Activated naive CD4-positive, alpha-beta T cell treated with anti-CD3 and anti-CD28 coated beads, Interleukin-2, amount 50 U/mL, for 16 hours (primary cell): ENCODE measurements around the gene NGFR.
A peak's percentile ranks its signal among the peaks of the same experiment; 100 is the strongest.

Experiments used
- DNase-seq: peaks from one replicate; pipeline ENCODE4 v3.0.0-alpha.2; 2020

NGFR gene, protein sequence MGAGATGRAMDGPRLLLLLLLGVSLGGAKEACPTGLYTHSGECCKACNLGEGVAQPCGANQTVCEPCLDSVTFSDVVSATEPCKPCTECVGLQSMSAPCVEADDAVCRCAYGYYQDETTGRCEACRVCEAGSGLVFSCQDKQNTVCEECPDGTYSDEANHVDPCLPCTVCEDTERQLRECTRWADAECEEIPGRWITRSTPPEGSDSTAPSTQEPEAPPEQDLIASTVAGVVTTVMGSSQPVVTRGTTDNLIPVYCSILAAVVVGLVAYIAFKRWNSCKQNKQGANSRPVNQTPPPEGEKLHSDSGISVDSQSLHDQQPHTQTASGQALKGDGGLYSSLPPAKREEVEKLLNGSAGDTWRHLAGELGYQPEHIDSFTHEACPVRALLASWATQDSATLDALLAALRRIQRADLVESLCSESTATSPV

GRCh38 chr17:49494986-49495841 lies at the start of gene NGFR:
TSS of gene NGFR (plus strand) at chr17:49495293. CDS start at chr17:49495418, 125 bp downstream.
- peak; percentile 44 for DNase-seq

GRCh38 chr17:49445591-49445990 lies 49.5 kb upstream of the NGFR start:
- DNase-seq = no peak

GRCh38 chr17:49447628-49448302 lies 47.3 kb upstream of the NGFR start:
- no peak for DNase-seq

GRCh38 chr17:49450181-49450580 lies 44.9 kb upstream of the NGFR start:
- no peak for DNase-seq

- no peak for DNase-seq
Observed at GRCh38 chr17:49450735-49451134, 44.4 kb upstream of the NGFR start.

- no peak for DNase-seq
Observed at GRCh38 chr17:49452201-49452600, 42.9 kb upstream of the NGFR start.

GRCh38 chr17:49452661-49453060 lies 42.4 kb upstream of the NGFR start:
- no peak for DNase-seq

DNA sequence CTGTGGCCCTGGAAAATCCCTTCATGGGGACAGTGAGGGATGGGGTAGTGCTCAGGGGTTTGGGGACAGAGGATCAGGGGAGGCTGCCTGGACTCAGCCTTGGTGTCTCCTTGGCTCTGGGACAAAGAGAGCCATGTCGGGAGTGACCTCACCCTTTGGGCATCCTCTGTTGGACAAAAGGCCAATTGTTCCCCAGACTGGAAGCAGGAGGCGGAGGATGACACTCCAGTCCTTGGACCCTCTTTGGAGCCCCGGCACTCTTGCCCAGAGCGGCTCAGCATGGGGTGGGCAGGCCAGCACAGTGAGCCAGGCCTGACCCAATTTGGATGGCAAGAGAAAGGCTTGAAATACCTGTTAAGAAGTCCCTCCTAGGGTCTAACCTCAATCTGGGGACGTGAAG lies 41.0 kb upstream of the NGFR start:
- no peak for DNase-seq

- DNase-seq = no peak
Observed at GRCh38 chr17:49455272-49455861, 39.7 kb upstream of the NGFR start.

GRCh38 chr17:49456183-49456965 lies 38.7 kb upstream of the NGFR start:
- no peak for DNase-seq

DNA sequence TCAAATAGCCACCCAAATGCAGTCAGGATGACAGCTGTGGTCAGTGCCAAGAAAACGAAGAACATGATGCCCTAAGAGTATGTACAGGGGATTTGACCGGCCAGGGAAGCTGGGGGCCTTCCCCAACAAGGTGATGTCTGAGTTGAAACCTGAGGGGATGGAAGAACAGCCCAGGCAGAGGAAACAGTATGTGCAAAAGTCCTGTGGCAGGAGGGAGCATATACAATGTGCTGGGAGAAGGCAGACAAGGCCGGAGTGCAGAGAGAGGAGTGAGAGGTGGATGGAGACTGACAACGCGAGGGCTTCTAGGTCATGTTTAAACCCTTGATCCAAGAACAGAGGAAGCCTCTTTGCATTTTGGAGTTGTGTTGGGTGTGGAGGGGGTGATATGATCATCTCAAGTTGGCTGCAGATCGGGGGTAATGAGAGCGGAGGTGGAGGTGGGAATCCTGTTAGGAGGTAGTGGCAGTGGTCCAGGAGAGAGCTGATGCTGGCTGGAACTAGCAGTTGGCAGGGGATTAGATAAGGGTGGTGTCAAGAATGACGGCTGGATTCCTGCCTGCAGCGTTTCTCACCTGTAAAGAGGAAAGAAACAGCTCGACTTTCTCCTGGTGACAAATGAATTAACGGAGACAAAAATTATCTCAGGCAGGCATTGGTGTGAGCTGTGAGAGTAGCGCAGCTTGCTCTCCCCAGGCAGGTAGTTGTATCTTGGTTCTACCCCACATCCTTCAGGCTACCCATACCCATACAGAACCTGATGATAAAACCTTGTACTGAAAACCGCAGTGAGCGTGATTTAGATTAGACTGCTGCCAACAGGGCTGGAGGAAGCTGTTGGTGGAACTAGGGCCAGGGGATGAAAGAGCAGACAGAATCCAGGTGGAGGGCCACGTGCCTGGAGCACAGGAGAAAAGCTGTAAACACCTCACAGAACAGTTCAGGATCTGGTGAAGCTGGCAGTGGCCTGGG lies 37.2 kb upstream of the NGFR start:
- DNase-seq = no peak

- DNase-seq = no peak
Observed at GRCh38 chr17:49459401-49459984, 35.6 kb upstream of the NGFR start.

- DNase-seq = no peak
Observed at GRCh38 chr17:49460401-49460800, 34.7 kb upstream of the NGFR start.

GRCh38 chr17:49461580-49461979 lies 33.5 kb upstream of the NGFR start:
- no peak for DNase-seq

DNA sequence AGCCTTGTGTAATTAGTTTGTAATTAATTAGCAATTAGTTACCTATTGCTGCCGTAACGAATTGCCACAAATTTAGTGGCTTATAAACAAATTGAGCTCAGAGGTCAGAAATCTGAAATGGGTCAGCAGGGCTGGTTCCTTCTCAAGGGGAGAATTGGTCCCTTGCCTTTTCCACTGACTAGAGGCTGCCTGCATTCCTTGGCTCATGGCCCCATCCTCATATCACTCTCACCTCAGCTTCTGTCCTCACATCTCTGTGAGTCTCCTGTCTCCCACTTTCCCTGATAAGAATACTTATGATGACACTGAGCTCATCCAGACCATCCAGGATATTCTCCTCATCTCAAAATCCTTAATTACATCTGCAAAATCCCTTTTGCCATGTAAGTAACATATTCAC lies 31.0 kb upstream of the NGFR start:
- no peak for DNase-seq

DNA sequence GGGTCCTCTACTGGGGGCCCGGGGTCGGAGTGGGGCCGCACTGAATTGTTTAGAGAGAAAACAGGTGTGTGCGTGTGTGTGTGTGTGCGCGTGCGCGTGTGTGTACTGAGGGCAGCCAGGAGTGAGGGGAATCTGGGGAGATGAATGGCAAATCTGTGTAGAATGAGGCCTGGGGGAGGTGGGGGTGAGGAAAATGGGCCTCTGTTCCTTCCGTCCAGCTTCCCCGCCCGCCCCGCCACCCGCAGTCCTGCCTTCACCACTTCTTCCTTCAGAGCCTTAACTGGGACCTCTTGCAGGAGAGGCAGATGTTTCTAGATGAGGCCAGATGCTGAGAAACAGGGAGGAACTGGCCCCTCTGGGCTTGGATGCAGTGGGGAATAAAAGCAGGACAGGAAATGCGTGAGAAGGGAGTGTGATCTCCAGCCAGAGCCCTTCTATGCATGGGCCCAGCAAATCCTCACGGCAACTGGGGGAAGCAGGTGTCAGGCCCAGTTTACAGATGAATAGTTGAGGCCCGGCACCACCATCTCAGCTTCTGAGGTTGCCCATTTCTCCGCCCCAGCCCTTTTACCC lies 29.7 kb upstream of the NGFR start:
- no peak for DNase-seq

GRCh38 chr17:49466436-49466835 lies 28.7 kb upstream of the NGFR start:
- DNase-seq = no peak

DNA sequence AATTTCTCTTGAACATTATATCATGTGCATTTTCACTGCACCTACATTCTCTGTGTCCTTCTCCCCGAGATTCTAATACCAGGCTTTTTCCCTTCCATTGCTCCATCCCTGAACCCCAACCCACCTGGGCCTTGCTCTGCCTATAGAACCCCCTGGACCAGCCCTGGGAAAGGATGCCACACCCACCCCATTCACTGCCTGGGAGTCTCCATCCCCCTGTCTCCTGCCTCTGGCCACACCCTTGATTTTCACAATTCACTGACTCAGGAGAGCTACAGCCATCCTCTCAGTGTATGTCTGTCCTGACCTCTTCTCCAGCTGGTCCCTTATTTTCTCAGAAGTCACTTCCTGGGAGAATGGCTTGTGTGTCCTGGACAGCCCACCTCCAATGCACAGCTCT lies 27.9 kb upstream of the NGFR start:
- no peak for DNase-seq

DNA sequence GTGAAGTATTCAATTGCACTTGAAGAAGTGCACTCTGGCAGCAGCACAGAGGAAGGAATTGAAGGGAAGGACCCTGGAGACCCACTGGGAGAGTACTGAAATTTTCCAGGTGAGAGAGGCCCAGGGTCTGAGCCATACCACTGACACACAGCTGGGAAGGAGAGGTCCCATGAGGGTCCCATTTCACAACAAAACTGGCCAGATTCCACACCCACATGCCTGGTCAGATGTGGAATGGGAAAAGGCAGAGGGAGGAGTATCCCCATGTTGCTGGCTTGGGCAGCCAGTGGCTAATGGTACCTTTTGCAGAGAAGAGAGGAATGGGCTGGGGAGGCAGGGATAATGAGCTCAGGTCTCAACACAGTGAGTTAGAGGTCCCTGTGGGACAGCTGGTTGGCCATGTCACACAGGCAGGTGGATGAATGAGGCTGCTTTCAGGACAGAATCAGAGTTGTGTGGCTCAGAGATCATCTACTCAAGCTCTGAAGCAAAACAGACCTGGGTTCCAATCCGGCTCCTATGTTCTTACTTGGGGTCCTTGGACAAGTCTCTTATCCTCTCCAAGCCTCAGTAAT lies 26.2 kb upstream of the NGFR start:
- no peak for DNase-seq
